Gastroesophageal sphincter (tissue), 4 donors: ENCODE data around the gene DDTL. TPM values are rescaled to one million over a fixed set of nuclear protein-coding genes. Genes with fewer than 3 reads are reported as not detected.
A peak's percentile ranks its signal among the peaks of the same experiment; 100 is the strongest.
"Not testable (repeated sequence)": the region's sequence is repeated elsewhere in the genome, so short reads cannot be mapped to it uniquely, and the experiment has no call there.

ENCODE experiments used
- ATAC-seq: fragments of 150-250 bp; one replicate; pipeline ENCODE4 v1.9.1; 2016; ENCODE audit warnings: mild to moderate bottlenecking, moderate library complexity
- H3K27ac ChIP-seq, 4 donors: fragments of 200-600 bp; sonication (generic) in 3 of 4; 1 replicate in 3 of 4; 2 replicates in 1 of 4; pipeline ENCODE4 v1.5.1; 2016 to 2019
- H3K27me3 ChIP-seq: fragments of 200-600 bp; sonication (generic); one replicate; pipeline ENCODE4 v1.5.1; 2019
- H3K36me3 ChIP-seq, 2 donors: fragments of 200-600 bp; sonication (generic); one replicate each; pipeline ENCODE4 v1.5.1; 2019; ENCODE audit warnings: control low read depth in 1 of 2
- H3K4me1 ChIP-seq, 3 donors: fragments of 200-600 bp; sonication (generic); 1 replicate in 2 of 3; 2 replicates in 1 of 3; pipeline ENCODE4 v1.5.1; 2016 to 2019; ENCODE audit warnings: control low read depth in 2 of 3
- H3K4me3 ChIP-seq, 2 donors: fragments of 200-600 bp; sonication (generic); one replicate each; pipeline ENCODE4 v1.5.1; 2019; ENCODE audit warnings: mild to moderate bottlenecking in 1 of 2, moderate library complexity in 1 of 2
- H3K9me3 ChIP-seq, 3 donors: fragments of 200-600 bp; sonication (generic); one replicate each; pipeline ENCODE4 v1.5.1; 2017 to 2019; ENCODE audit warnings: control low read depth in 2 of 3
- CTCF ChIP-seq, 4 experiments: fragments of 200-600 bp in 2 of 4; fragments of 450-650 bp in 2 of 4; sonication (generic) in 1 of 4; IDR thresholded peaks; one replicate each; pipeline ENCODE4 v1.5.1; 2017 to 2019; ENCODE audit warnings: antibody characterized with exemption in 4 of 4, mild to moderate bottlenecking in 2 of 4, moderate library complexity in 2 of 4
- EP300 ChIP-seq: sonication (generic); formaldehyde crosslinking; IDR thresholded peaks from one replicate; pipeline ENCODE4 v1.6.1; 2017; ENCODE audit warnings: antibody characterized with exemption, mild to moderate bottlenecking
- POLR2A ChIP-seq, 2 donors: fragments of 450-650 bp; IDR thresholded peaks; one replicate each; pipeline ENCODE4 v1.6.1; 2017; ENCODE audit warnings: antibody characterized with exemption in 2 of 2, mild to moderate bottlenecking in 2 of 2, moderate library complexity in 1 of 2
- POLR2AphosphoS5 ChIP-seq: sonication (generic); formaldehyde crosslinking; IDR thresholded peaks from one replicate; pipeline ENCODE4 v1.6.1; 2017; ENCODE audit warnings: antibody characterized with exemption
- WGBS, 2 donors: methylation state at CpG; one replicate each; pipeline ENCODE4 v1.1.5; 2018; ENCODE audit warnings: low coverage in 1 of 2; 5-methylcytosine and 5-hydroxymethylcytosine counted together
- total RNA-seq, 4 donors: library from RNA; depleted of rRNA; stranded (reverse); fragments of >200 nt; gene quantifications; one replicate each; pipeline ENCODE4 v1.1.0, GENCODE V29; 2016

Gene DDTL
- total RNA-seq, 4 donors from 2014 or later, result 2.2 to 3.4 TPM; not detected in 2

- TF ChIP-seq POLR2A (IDR thresholded peaks at IDR 0.05) (no peak), EP300 (no peak), POLR2AphosphoS5 (no peak), CTCF (IDR thresholded peaks at IDR 0.05) (no peak)
- Histone ChIP-seq H3K9me3 (no peaks in the 10 kb centered on the region), H3K4me3 (no peak overlapping the region), H3K27ac (no peak overlapping the region), H3K4me1 (peaks cover 0 to 24% (median 0%) of the 10 kb centered on the region in 3 donors), H3K27me3 (no peaks in the 10 kb centered on the region), H3K36me3 (peaks cover 0 to 30% of the 10 kb centered on the region in 2 donors)
- no peak for ATAC-seq
- 54 to 75% methylated on average over 2 to 3 of the region's 6 CpGs for WGBS, 2 donors
Measured at GRCh38 chr22:23970816-23971486, 4.3 kb downstream of the DDTL start.

DNA sequence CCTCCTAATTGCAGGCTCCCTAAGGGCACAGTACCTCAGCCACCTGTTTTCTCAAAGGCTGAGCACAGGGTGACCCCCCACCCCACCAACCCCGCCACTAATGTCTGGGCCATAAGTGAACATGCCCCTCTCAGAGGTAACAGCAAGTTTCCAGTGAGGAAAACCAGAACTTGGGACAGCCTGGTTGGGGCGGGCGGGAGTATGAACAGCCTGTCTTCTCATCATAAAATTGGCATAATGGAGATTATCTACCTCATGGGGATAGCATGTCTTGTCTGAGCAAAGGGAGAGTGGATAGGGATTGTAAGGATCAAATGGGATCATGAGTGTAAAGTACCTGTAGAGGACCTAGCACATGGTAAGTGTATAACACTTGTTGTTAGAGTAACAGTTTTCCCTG is 5.2 kb downstream of the DDTL start:
- not testable (repeated sequence) for H3K27me3 ChIP-seq, H3K4me3 ChIP-seq, ATAC-seq, H3K27ac ChIP-seq, H3K9me3 ChIP-seq
- Histone ChIP-seq H3K4me1 (peaks cover 0 to 24% (median 0%) of the 10 kb centered on the region in 3 donors), H3K36me3 (peaks cover 0 to 30% of the 10 kb centered on the region in 2 donors)
- WGBS, 2 donors, result 87% methylated on average over 2 of the region's 3 CpGs; no CpG with 5 or more reads in 1 of the 2 donors

DNA sequence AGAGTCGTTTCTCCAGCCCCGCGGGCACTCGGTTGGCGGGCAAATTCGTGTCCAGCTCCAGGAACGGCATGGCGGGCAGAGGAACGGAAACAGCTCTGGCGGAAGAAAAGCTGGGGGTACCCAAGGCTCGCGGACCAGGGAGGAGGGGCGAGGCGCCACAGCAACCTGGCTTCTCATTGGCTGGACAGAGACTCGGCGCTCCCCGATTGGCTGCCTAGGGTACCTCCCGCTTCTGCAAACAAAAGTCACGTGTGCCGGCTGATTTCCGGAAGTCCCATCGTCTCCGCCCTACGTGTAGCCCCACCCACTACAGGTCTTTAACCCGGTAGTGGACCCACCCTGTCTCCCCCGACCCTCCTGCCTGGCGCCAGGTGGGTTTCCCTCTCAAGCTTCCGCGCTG is 7.7 kb downstream of the DDTL start, which contains the start of gene DDT:
Gene DDT (minus strand): TSS at position 97 of the 400 bp plus-strand sequence. CDS start 27 bp downstream, at position 70.
- not testable (repeated sequence) for H3K27me3 ChIP-seq, H3K9me3 ChIP-seq, H3K4me3 ChIP-seq, H3K27ac ChIP-seq
- Histone ChIP-seq H3K4me1 (peaks cover 0 to 20% (median 0%) of the 10 kb centered on the region in 3 donors), H3K36me3 (peaks cover 0 to 26% of the 10 kb centered on the region in 2 donors)
- peak; percentile 99 for ATAC-seq
- no CpG with 5 or more reads among the region's 29 CpGs for WGBS, 2 donors

GRCh38 chr22:23974836-23975352 is 8.2 kb downstream of the DDTL start:
- not testable (repeated sequence) for H3K27me3 ChIP-seq, H3K4me3 ChIP-seq, H3K27ac ChIP-seq, H3K9me3 ChIP-seq
- Histone ChIP-seq H3K4me1 (peaks cover 0 to 15% (median 0%) of the 10 kb centered on the region in 3 donors), H3K36me3 (peaks cover 0 to 21% of the 10 kb centered on the region in 2 donors)
- ATAC-seq, result peak; percentile 17
- WGBS, 2 donors, result no CpG with 5 or more reads among the region's 27 CpGs

DNA sequence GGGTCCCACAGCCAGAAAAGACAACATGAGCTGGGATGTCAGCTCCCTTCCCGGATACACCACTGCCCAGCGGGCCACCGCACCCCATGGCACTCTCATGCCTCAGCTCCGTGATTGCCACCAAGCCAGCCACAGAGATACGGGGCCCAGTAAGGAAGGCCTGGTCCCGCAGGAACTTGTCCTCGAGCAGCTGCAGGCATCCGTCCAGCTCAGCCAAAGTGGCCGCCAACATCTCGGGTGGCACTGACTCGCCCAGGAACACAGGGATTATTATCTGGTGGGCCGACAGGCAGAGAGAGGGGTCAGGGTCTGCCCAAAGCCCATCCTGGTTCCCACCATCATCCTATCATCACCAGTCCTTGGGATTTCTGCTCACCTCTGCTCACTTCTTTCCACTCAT is 10.6 kb downstream of the DDTL start:
- H3K27me3 ChIP-seq, H3K27ac ChIP-seq, H3K9me3 ChIP-seq, H3K4me1 ChIP-seq, ATAC-seq, H3K4me3 ChIP-seq, H3K36me3 ChIP-seq: not testable (repeated sequence)
- no CpG with 5 or more reads among the region's 12 CpGs for WGBS, 2 donors

GRCh38 chr22:23979557-23980240 is 13.0 kb downstream of the DDTL start, which contains the start of gene GSTT2:
Gene GSTT2, plus strand, starts transcription at chr22:23980134.
- not testable (repeated sequence) for H3K36me3 ChIP-seq, H3K27me3 ChIP-seq, H3K4me3 ChIP-seq, H3K9me3 ChIP-seq, H3K4me1 ChIP-seq
- peak; percentile 97 for ATAC-seq
- no CpG with 5 or more reads among the region's 41 CpGs for WGBS, 2 donors
- H3K27ac ChIP-seq, result peak within 1 kb of the TSS in 1 of 4 donors; percentile 42

GRCh38 chr22:23980567-23980966 is 13.9 kb downstream of the DDTL start:
- WGBS, 2 donors, result no CpG with 5 or more reads among the region's 7 CpGs
- H3K27me3 ChIP-seq, ATAC-seq, H3K36me3 ChIP-seq, H3K4me1 ChIP-seq, H3K9me3 ChIP-seq, H3K4me3 ChIP-seq: not testable (repeated sequence)
- H3K27ac ChIP-seq, result peak overlapping the region in 1 of 4 donors; percentile 42

GRCh38 chr22:23984430-23984829 is 17.7 kb downstream of the DDTL start:
- Histone ChIP-seq H3K27me3 (no peaks in the 10 kb centered on the region), H3K4me1 (no peaks in the 10 kb centered on the region), H3K4me3 (no peak overlapping the region), H3K27ac (no peak overlapping the region), H3K36me3 (no peaks in the 10 kb centered on the region), H3K9me3 (no peaks in the 10 kb centered on the region)
- TF ChIP-seq EP300 (no peak), CTCF (IDR thresholded peaks at IDR 0.05) (peak in 2 of 4 experiments; percentile 13 to 66), POLR2AphosphoS5 (no peak), POLR2A (IDR thresholded peaks at IDR 0.05) (no peak)
- ATAC-seq, result no peak
- no CpG with 5 or more reads among the region's 6 CpGs for WGBS, 2 donors

DNA sequence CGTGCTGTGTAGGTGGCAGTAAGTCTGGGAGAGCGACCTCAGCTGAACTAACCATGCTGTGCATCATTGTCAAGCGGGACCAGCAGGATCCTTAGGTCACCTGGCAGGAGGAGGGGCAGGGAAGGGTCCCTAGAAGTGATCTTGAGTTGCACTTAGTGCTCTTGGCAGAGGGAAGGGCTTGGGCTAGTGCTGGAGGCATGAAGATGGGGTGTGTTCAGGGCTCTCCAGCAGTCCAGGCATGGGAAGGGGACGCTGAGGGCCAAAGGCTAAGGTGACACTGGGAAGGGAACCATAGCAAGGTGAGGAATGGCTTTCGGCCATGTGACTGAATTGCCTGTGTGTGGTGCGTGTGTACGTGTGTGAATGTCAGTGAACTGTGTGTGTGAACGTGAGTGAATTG is 19.4 kb downstream of the DDTL start:
- no CpG with 5 or more reads among the region's 8 CpGs for WGBS, 2 donors

GRCh38 chr22:23986538-23987178 is 20.0 kb downstream of the DDTL start:
- H3K9me3 ChIP-seq, H3K27me3 ChIP-seq, ATAC-seq, H3K27ac ChIP-seq, H3K4me3 ChIP-seq, H3K4me1 ChIP-seq, H3K36me3 ChIP-seq: not testable (repeated sequence)
- no CpG with 5 or more reads among the region's 4 CpGs for whole genome bisulfite sequencing, 2 donors

More for the DNA sequence above, 19.4 kb downstream of the DDTL start:
- H3K4me3 ChIP-seq, H3K27ac ChIP-seq, H3K9me3 ChIP-seq, H3K36me3 ChIP-seq, H3K4me1 ChIP-seq, ATAC-seq, H3K27me3 ChIP-seq: not testable (repeated sequence)
